Activated CD8-positive, alpha-beta memory T cell treated with anti-CD3 and anti-CD28 coated beads, Interleukin-2, amount 50 U/mL, for 1 hour (primary cell): ENCODE data around the gene PIERCE2.
"Not testable (repeated sequence)": the region's sequence is repeated elsewhere in the genome, so short reads cannot be mapped to it uniquely, and the experiment has no call there.

Experiments used
- DNase-seq: peaks from one replicate; pipeline ENCODE4 v3.0.0-alpha.2; 2020; ENCODE audit errors: extremely low read depth

The PIERCE2 gene, protein sequence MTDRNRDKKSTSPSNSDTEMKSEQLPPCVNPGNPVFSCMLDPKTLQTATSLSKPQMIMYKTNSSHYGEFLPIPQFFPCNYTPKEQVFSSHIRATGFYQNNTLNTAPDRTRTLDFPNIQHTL

DNA sequence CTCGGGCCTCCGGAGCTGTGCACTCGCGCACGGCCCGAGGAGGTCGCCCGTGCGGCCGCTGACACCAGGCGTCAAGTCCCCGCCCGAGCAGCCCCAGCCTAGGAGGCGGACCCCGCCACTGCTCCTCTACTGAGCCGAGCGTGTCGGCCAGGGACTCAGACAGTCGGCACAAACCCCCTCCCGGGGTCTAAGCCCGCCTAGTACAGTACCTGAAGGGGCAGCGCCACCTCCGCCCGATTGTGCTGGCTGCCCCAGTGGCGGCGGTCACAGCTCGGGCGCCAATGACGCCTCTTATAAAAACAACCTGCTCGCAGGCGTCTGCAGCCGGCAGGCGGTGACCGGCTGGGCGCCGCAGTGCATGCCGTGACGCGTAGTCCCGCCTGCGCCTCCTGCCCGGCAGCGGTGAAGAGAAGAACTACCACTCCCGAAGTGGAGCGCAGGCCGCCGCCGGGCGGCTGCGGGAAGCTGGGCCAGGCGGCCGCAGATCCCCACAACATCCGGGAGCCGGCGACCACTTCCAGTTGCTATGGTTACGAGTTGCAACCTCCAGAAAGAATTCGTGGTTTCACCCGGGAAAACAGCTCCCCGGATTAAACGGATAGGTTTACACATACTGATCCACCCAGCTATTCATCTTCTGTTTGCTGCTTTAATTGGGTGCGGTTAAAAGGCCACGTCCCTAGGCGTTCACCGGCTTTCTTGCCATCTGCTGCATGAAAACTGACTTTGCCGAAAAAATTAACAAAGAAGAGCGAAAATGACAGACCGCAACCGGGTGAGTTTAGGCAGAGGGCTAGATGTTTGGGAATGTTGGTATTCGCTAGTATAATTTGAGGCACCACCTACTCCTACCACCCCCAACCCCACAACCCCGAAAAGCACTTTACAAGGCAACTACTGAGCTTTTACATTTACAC is at the start of gene PIERCE2, which contains the start of gene CCPG1:
PIERCE2 (plus strand) TSS at position 484 of the 917 bp plus-strand sequence; CDS start at position 758, 274 bp downstream.
CCPG1 (minus strand) TSS at position 348 of the 917 bp plus-strand sequence. CDS start 18,935 bp downstream, outside the sequence.
- DNase-seq, result peak; percentile 59

DNA sequence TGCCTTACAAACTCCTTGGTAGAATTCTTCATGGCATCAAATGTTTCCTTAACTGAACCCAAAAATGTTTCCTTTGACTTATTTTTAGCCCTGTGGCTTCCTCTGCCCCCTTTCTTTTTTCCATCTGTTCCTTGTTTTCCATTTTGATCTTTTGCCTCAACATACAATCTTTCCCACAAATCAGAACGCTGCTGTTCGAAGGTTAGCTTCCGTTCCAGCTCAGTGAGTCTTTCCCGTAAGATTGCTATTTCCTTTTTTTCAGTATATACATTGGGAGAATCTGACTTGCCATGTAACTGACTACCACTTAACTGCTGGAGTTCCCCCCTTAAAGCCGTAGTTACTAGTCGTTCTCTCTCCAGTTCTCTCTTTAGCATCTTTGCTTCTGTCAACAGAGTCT is 48.0 kb upstream of the PIERCE2 start:
- DNase-seq, result no peak

DNA sequence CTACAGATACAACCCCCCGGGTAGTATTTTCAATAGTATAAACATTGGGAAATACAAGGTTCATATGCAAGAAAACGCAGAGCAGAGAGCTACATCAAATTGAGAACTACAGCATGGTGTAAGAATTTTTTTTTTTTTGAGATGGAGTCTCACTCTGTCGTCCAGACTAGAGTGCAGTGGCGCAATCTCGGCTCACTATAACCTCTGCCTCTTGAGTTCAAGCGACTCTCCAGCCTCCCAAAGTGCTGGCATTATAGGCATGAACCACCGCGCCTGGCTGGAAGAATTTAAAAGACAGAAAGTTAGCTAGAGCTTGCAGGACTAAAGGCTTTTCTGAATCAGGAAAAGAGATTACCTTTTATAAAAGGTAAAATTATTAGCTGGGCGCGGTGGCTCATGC is 47.2 kb upstream of the PIERCE2 start:
- no peak for DNase-seq

DNA sequence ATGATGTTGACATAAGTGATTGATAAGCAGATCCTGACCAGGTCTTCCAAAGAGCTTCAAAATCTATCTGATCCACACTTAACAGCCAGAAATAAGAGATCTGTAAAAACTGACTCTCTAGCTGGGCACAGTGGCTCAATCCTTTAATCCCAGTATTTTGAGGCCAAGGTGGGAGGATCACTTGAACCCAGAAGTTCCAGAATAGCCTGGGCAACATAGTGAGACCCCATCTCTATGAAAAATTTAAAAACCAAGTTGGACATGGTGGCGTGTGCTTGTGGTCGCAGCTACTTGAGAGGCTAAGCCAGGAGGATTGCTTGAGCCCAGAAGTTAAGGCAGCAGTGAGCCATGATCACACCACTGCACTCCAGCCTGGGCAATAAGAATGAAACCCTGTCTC is 45.7 kb upstream of the PIERCE2 start:
- DNase-seq, result no peak

DNA sequence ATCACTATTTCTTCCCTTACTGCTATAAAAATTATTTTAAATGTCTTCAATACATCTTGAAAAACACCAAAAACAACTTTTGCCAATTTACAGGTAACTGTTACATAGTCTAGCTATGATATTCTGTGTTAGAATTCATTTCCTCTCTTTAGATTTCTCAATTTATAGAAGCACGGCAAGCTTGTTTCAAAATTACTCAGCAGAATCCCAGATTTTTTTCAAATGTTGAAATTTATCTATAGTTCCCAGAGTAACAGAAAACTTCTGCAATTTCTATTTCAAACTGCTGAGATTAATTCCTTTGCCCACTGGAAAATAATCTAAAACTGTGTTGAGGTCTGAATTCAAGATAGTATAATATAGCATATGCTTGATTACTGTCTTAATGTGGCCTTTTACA is 41.3 kb upstream of the PIERCE2 start:
- DNase-seq, result no peak

DNA sequence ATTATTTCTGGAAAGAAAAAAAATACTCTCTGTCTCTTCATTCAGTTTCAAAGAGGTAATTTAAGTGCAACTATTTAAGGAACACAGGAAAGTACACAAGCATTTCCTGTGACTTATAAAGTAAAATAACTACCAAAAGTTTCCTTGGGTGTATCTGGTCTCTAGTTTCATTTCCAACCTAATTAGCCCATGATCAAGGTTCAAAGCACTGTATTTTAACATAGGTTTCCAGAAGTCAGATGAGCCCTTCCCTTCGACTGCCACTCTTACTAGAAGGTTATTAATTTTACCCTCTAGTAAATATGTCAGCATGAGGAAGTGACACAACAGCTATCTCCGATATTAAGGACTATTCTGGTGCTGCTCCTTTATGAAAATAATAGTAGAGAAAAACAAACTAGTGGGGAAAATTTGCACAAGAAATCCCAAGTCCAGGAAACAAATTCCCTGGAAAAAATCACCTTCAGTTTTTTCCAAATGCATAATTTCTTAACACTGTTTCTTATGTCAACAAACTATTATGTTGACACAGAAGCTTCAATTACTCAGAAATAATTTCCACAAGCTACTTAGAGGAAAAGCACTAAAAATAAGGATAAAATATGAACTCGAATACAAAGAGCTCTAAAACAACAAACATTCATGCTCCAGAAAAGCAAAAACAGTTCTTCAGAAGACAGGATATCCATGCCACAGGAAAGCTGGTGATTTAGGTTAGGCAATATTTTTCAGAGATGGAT is 35.4 kb upstream of the PIERCE2 start:
- no peak for DNase-seq

DNA sequence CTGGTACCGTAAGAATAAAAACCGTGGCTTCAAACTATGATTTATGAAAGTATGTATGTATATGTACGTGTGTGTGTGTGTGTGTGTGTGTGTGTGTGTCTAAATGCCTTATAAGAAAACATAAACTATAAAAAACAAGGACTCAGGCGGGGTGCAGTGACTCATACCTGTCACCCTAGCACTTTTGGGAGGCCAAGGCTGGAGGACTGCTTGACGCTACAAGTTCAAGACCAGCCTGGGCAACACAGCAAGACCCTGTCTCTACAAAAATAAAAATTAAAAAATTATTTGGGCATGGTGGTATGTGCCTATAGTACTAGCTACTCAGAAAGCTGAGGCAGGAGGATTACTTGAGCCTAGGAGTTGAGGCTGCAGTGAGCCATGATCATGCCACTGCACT is 29.2 kb upstream of the PIERCE2 start:
- DNase-seq, result no peak

DNA sequence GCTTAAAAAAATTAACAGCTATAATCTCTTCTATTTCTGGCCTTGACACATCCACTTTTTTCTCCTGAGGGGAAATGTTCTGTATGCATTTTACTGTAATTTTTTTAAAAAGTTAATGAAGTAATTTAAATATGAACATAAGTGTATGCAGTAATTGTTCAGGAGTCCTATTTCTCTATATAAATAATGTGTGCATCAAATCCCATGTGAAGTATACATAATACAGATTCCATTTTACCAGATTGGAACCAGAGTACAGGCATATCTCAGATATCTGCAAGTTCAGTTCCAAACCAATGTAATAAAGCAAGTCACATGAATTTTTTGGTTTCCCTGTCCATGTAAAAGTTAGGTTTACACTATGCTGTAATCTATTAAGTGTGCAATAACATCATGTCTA is 26.7 kb upstream of the PIERCE2 start:
- DNase-seq, result no peak

DNA sequence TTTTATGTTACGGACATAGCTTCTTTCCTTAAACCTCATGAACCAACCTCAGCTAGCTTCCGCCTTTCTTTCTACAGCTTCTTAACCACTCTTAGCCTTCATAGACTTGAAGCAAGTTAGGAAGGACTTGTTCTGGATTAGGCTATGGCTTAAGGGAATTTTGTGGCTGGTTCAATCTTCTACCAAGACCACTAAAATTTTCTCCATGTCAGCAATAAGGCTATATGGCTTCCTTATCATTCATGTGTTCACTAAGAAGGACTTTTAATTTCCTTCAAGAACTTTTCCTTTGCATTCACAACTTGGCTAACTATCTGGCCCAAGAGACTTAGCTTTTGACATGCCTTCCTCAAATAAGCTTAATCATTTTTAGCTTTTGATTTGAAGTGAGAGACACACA is 24.6 kb upstream of the PIERCE2 start:
- DNase-seq, result no peak

DNA sequence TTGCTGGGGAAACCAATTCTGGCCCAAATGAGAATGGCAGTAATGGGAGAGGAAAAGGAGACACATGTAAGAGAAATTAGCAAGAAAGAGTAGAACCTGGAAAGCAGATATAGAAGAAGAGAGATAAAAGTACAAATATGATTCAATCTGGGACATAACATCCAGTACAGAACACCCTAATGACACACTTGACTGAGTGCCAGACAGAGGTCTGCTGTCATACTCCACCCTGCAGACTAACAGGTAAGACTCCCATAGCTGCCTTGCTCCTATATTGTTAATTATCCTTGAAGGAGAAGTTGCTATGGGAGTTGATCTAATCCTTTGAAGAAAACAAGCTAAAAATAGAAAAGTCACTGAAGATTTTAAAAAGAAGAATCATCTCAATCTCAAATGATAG is 21.3 kb upstream of the PIERCE2 start:
- no peak for DNase-seq

DNA sequence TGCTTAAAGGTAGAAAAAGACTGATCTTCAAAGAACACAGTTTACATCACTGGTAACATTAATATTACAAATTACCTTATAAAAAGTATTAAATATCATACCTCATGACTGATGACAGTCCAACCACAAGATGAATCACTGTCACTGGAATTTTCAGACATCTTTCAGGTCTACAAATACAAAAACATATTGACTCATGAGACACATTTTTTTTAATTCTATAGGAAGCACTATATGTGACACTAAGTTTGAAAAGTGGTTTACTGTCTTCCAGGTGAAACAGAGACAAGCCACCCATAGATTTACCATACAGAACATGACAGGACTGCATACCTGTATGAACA is 19.1 kb upstream of the PIERCE2 start:
- no peak for DNase-seq

DNA sequence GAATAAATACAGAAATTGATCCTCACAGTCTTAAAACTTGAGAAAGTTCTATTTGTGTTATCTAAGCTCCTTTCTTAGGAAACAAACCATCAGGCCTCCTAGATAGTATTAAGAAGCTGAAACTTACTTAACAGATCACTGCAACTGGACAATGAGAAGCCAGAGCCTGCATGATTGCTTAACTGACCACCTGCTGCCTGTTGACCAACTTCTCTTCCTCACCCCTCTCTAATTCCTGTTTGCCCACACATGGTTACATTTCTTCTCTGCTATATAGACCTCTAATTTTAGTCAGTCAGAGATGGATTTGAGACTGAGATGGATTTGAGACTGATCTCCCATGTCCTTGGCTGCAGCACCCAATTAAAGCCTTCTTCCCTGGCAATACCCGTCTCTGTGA is 13.6 kb upstream of the PIERCE2 start:
- DNase-seq, result no peak

DNA sequence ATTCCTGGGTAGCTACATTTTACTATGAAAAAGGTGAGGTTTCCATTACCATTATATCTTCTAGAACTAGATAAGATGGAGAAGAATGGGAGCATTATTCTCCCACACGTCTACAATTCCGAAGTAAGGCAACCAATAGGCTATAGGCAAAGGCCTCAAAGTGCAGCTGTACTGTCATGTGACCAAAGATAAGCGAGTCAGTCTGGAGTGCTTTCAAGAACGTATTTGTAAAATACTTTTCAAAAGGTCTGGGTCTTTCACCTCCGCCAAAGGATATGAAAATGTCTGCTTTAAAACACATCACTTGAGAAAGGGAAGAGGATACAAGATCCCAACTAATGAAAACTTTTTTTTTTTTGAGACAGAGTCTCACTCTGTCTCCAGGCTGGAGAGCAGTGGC is 10.1 kb upstream of the PIERCE2 start:
- no peak for DNase-seq

DNA sequence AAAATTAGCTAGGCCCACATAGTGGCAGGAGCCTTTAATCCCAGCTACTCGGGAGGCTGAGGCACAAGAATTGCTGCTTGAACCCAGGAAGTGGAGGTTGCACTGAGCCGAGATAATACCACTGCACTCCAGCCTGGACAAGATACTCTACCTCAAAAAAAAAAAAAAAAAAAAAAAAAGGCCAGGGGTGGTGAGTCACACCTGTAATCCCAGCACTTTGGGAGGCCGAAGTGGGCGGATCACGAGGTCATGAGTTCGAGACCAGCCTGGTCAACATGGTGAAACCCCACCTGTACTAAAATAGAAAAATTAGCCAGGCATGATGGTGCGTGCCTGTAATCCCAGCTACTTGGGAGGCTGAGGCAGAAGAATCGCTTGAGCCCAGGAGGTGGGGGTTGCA is 8.2 kb upstream of the PIERCE2 start:
- DNase-seq, result not testable (repeated sequence)

DNA sequence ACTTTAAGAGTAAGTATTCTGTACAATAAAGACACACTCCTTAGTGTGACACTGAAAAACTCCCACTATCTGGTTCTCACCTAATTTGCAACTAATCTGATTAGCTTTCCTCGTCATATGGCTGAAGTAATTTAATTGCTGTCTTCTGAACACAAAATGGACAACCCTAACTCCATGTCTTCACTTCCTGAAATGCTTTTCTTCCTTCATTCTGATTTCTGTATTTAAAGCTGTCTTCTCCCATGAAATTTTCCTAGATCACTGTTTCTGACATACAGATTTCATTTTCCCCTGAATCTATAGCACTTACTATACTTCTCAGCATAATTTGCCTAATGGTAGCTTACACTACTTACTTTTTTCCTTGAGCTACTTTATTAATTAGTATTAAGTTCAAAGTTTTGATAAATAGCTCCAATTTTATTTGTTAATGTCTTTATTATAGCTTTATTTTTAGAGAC is 6.5 kb upstream of the PIERCE2 start:
- no peak for DNase-seq

DNA sequence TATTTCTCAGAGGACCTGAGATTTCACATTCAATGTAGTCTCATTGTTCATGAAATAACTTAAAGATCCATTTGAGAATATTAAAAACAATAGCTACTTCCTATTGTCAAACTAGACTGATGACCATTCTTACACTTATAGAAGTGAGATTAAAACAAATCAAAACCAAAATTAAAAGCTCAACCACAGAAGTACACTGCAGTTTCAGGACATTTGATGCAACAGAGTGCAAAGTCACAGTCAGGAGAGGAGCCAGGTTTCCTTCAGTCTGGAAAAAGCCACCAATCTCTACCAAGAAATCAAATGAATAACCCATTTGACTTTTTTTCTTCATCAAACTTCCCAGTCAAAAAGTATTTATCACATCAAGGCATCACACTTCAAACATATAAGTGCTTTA is 5.6 kb upstream of the PIERCE2 start:
- DNase-seq, result no peak

DNA sequence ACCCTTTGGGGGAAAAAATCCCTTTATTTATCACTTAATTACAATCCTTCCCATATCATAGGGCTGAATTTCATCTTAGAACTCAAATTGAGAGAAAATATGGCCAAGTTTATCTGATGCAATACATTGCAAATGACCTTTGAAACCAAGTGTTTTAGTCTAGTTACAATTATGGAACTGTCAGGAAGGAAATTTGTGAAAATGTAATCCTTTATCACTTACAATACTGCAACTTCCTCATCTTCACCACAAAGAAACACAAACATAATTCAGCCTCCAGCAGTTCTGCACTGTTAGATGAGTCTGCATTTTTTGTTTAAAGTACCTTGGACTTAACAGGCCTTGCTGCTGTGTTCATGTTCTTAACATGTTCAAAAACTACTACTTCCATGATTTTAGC is 4.8 kb upstream of the PIERCE2 start:
- DNase-seq, result no peak

DNA sequence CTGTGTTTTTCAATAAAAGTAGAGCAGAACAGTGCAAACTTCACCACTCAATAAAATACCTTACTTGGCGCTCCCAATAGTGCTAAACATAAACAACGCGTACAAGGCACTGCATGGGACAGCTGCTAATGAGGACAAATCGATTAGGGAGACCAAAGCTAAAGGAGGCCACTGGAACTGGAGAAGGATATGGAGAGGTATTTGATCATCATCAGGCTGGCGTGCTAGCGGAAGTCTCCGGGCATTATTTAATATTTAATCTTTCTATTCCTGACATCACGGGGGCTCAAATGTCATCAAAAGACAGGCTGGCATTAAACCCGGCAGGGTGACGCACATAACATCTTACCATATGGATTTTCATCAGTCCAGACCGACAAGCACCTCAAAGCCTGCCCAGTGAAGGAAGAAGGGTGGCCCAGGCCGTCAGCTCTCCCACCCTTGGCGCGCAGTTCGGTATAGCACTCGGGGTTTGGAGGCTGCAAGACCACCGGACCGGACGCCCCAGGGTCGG is 740 bp upstream of the PIERCE2 start:
- DNase-seq, result no peak

DNA sequence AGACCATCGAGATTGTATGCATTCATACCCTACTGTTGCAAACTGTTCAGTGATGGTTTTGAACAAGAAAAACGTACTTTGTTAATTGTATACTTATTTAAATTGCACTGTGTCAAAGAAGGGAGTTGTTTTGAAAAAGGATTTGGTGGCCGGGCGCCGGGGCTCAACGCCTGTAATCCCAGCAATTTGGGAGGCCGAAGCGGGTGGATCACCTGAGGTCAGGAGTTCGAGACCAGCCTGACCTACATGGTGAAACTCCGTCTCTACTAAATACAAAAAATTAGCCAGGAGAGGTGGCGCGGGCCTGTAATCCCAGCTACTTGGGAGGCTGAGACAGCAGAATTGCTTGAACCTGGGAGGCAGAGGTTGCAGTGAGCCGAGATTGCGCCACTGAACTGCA is 681 bp downstream of the PIERCE2 start:
- DNase-seq, result not testable (repeated sequence)

DNA sequence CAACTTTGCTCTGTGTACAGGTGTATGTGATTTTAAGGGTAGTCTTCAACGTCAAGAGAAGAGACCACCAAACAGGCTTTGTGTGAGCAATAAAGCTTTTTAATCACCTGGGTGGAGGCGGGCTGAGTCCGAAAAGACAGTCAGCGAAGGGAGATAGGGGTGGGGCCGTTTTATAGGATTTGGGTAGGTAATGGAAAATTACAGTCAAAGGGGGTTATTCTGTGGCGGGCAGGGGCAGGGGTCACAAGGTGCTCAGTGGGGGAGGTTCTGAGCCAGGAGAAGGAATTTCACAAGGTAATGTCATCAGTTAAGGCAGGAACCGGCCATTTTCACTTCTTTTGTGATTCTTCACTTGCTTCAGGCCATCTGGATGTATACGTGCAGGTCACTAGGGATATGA is 9.4 kb downstream of the PIERCE2 start:
- not testable (repeated sequence) for DNase-seq

DNA sequence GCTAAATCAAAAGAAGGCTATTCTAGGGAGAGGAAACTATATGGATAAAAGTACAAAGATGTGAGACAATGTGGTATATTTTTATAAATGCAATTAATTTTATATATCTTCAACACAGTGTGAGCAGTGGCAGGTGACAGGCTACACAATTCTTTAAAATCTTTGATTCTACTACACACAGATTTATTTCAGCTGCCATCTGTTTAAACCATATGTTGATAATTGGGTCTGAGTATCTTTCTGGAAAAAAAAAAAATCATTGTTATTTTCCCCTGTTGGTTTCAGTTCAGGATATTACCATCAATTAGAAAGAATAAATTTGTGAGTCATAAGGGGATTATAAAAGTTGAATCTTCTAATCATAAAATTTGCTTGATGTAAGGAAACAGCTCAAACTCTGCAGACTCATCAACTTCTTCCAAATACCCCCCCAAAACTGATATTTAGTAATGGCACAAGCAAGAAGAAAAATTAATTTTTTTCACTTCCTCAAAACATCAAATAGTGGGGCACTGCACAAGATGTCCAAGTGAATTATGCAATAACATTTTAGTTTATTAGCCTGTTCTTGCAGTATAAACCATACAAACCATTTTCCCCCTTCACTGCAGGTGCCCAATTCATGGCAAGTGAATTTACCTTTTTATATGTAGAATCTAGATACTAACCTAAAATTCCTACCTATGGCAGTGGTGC is 12.0 kb downstream of the PIERCE2 start:
- no peak for DNase-seq

DNA sequence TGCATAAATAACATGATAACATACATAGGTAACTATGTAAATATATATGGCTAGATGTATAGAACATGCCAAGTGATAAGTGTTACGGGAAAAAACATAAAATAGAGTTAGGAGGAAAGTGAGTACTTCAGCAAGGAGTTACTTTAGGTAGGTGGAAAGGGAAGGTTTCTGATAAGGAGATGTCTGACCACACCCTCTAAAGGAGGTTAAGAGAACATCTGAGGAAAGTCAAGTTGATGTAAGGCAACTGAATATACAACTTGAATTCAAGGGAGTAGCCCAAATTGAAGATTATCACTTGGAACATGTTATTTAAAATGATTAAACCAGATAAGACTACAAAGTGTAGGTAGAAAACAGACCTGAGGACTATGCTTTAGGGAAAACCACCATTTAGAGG is 13.8 kb downstream of the PIERCE2 start:
- DNase-seq, result no peak
